ENCODE measurements around the gene TRAF6. TPM values are rescaled to one million over a fixed set of nuclear protein-coding genes. Genes with fewer than 3 reads are reported as not detected.

The TRAF6 gene
- polyA plus RNA-seq, 1 of the 3 experiments (the other 2 are of a cell fraction) = 4.3 TPM

GRCh38 chr11:36532941-36533601, 23.0 kb upstream of the TRAF6 start:
- CTCF ChIA-PET = interaction anchor here (0.6 to 3.0 kb wide), 8 partner anchors 10 to 1107 kb away, joined by 3 to 18 read pairs (median 4); partner anchors contain the start of gene TRAF6

GRCh38 chr11:36530840-36531239, 20.8 kb upstream of the TRAF6 start:
- H3K9ac ChIP-seq = no peak overlapping the region
- ChIA-PET CTCF (no interaction called here), POLR2A (no interaction called here)
- no peaks in the 10 kb centered on the region for H3F3A ChIP-seq (replicated peaks; ENCODE audit: insufficient read depth)
- no peaks in the 10 kb centered on the region for H3K36me3 ChIP-seq (replicated peaks in 1 of 2; ENCODE audit: control insufficient read depth in 1 of 2, insufficient read depth in 2 of 2, low read length in 1 of 2)
- H3K4me2 ChIP-seq = no peak overlapping the region
- H3K79me2 ChIP-seq (ENCODE audit: insufficient read depth) = no peaks in the 10 kb centered on the region
- H4K20me1 ChIP-seq (ENCODE audit: insufficient read depth) = no peaks in the 10 kb centered on the region
- H3K4me3 ChIP-seq (ENCODE audit: low read depth in 2 of 2, low read length in 1 of 2) = no peak overlapping the region
- DNase-seq = no peak
- TF ChIP-seq NRF1 (IDR thresholded peaks at IDR 0.05; ENCODE audit: low read depth, low read length) = no peak
- TF ChIP-seq ELF1 (IDR thresholded peaks at IDR 0.05) = no peak
- TF ChIP-seq ZBTB33 (IDR thresholded peaks at IDR 0.05; ENCODE audit: borderline replicate concordance, low read depth) = no peak
- TF ChIP-seq POLR2AphosphoS5 (IDR thresholded peaks at IDR 0.05; ENCODE audit: low read depth, low read length) = no peak
- no peak for TF ChIP-seq USF2 (IDR thresholded peaks at IDR 0.05; ENCODE audit: borderline replicate concordance, low read depth, low read length)
- no peak for TF ChIP-seq JUND (IDR thresholded peaks at IDR 0.05)
- no peak for TF ChIP-seq EZH2phosphoT487 (IDR thresholded peaks at IDR 0.05; ENCODE audit: borderline replicate concordance, low read depth)
- no peaks in the 10 kb centered on the region for H3K27me3 ChIP-seq (ENCODE audit: insufficient read depth)
- H3K9me2 ChIP-seq = no peaks in the 10 kb centered on the region
- H2AFZ ChIP-seq (ENCODE audit: low read depth) = no peak overlapping the region
- no peak overlapping the region; a peak in 1 of 4 replicates for H3K27ac ChIP-seq (ENCODE audit: low read depth in 2 of 2, low read length in 1 of 2)
- H3K4me1 ChIP-seq (ENCODE audit: control insufficient read depth in 1 of 2, insufficient read depth in 2 of 2, low read depth in 1 of 2, low read length in 1 of 2) = peaks cover 0 to 11% of the 10 kb centered on the region in 2 experiments; a peak in 2 of 4 replicates
- H3K9me3 ChIP-seq = no peaks in the 10 kb centered on the region

More at GRCh38 chr11:36532941-36533601, 23.0 kb upstream of the TRAF6 start:
- Histone ChIP-seq H4K20me1 (ENCODE audit: insufficient read depth) (no peaks in the 10 kb centered on the region), H3K79me2 (ENCODE audit: insufficient read depth) (no peaks in the 10 kb centered on the region), H3K4me1 (ENCODE audit: control insufficient read depth in 1 of 2, insufficient read depth in 2 of 2, low read depth in 1 of 2, low read length in 1 of 2) (peaks cover 0 to 13% of the 10 kb centered on the region in 2 experiments; a peak in 2 of 4 replicates), H3K9me3 (no peaks in the 10 kb centered on the region), H2AFZ (ENCODE audit: low read depth) (no peak overlapping the region), H3K4me3 (ENCODE audit: low read depth in 2 of 2, low read length in 1 of 2) (no peak overlapping the region; a peak in 1 of 4 replicates), H3K27ac (ENCODE audit: low read depth in 2 of 2, low read length in 1 of 2) (peak overlapping the region in 1 of 2 experiments; percentile 91; a peak in 2 of 4 replicates), H3K27me3 (ENCODE audit: insufficient read depth) (no peaks in the 10 kb centered on the region), H3K4me2 (no peak overlapping the region), H3F3A (replicated peaks; ENCODE audit: insufficient read depth) (no peaks in the 10 kb centered on the region), H3K9me2 (no peaks in the 10 kb centered on the region), H3K36me3 (replicated peaks in 1 of 2; ENCODE audit: control insufficient read depth in 1 of 2, insufficient read depth in 2 of 2, low read length in 1 of 2) (no peaks in the 10 kb centered on the region), H3K9ac (no peak overlapping the region)
- TF ChIP-seq FOSL2 (IDR thresholded peaks at IDR 0.05; ENCODE audit: borderline replicate concordance, low read depth) (no peak), EP300 (IDR thresholded peaks at IDR 0.05; ENCODE audit: borderline replicate concordance in 1 of 2, low read depth in 1 of 2, low read length in 1 of 2) (peak in 1 of 2 experiments; percentile 62; a peak in 1 of 4 replicates), USF2 (IDR thresholded peaks at IDR 0.05; ENCODE audit: borderline replicate concordance, low read depth, low read length) (no peak), FOXJ3 (CRISPR knock-in tag; IDR thresholded peaks at IDR 0.05) (peak; percentile 46; the same call in 1 of the 2 replicates), RCOR1 (IDR thresholded peaks at IDR 0.05; ENCODE audit: low read length) (peak; percentile 37; the same call in 1 of the 2 replicates), RFX5 (IDR thresholded peaks at IDR 0.05; ENCODE audit: low read length) (no peak), TCF12 (IDR thresholded peaks at IDR 0.05) (0 out of 2 replicates have a peak, but pooled peaks have one; percentile 24)
- POLR2A ChIA-PET = interaction anchor here (1.0 kb wide), 1 partner anchor 32 kb away, joined by 4 read pairs; no protein-coding TSS in a partner anchor
- DNase-seq = peak; percentile 51
- WGBS (ENCODE audit: low lambda C conversion rate) = 21% methylated on average over 5 of the region's 8 CpGs

All from SK-N-SH (cell line).